ENCODE data around the gene RAB33A.

RAB33A gene

DNA sequence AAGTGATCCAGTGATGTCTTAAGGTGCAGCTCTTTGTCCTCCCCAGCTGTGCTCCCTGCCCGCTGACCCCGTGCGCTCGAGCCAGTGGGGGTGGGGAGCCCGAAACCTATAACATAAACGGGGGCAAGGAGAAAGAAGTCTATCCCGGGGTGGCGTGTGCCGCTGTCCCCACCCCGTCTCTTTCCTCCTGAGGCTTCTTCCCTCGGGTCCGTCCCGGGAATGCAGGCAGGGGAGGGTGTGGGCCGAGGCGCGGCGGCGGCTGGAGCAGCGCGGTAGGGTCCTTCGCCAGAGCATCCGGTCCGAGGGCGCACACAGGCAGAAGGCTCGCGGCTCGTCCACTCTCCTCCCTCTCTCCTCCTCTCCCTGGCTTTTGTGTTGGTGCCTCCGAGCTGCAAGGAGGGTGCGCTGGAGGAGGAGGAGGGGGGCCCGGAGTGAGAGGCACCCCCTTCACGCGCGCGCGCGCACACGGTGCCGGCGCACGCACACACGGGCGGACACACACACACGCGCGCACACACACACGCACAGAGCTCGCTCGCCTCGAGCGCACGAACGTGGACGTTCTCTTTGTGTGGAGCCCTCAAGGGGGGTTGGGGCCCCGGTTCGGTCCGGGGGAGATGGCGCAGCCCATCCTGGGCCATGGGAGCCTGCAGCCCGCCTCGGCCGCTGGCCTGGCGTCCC, at the start of gene RAB33A:
Gene RAB33A, plus strand, starts transcription at position 517 of the 681 bp plus-strand sequence. Its CDS starts 101 bp downstream, at position 618.
- DNase-seq (ENCODE audit: low read depth, low spot score): no peak

DNA sequence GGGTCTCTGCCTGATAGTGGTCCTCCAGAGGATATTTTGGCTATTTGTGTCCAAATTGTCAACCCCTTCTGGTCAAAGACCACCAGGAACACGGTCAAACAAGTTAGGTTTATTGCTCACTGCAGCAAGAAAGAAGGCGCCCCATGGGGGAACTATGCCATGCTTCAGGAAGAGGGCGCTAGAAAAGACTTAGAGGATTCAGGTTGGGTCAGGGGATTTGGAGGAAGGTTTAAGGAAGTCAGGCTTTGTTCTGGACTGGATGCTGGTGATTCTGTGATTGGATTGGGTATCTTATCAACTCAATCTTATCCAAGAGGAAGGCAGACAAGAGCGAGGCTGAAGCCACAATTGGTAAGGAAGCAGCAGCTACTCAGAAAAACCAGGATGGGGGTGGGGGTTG, 47.2 kb upstream of the RAB33A start:
- no peak for DNase-seq (ENCODE audit: low read depth, low spot score)

- no peak for DNase-seq (ENCODE audit: low read depth, low spot score)
These were observed 46.5 kb upstream of the RAB33A start for GRCh38 chrX:130125091-130125874.

- DNase-seq (ENCODE audit: low read depth, low spot score): no peak
These were observed 40.8 kb upstream of the RAB33A start for GRCh38 chrX:130130990-130131389.

DNA sequence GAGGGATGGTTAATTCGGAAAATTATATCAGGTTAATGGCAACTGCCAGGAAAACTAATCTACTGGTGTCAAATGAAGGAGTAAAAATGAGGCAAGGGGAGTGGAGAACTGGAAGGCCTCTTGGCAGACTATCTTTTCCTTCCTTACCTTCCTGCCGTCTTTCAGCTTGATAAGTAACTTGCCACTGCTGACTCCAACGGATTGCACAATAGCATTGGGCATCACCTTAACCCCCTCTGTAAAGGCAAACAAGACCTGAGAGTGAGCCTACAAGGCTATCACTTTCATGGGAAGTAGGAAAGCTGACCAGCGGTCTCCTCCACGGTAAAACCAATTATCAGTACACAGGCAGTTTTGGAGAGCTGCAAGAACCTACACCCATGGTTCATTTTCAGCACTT, 35.3 kb upstream of the RAB33A start:
- DNase-seq (ENCODE audit: low read depth, low spot score): no peak

DNA sequence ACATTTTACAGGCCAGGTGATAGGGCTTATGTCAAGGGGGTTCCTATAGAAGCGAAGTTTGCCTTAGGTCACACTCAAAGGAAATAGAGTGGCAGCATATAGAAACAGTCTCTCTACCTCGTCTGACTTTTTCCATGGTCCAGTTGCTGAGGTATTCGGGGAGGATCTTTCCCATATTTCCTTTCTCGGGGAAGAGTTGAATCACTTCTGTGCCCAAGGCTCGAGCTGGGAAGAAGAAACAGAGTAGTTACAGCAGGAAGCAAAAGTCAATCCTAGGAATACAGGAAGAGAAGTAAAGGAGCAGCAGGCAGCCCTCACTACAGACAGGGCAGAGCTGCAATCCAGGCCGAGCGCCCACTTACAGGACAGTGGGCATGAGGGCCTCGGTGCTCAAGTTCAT, 34.8 kb upstream of the RAB33A start:
- no peak for DNase-seq (ENCODE audit: low read depth, low spot score)

- DNase-seq (ENCODE audit: low read depth, low spot score): no peak
These were observed 32.1 kb upstream of the RAB33A start for GRCh38 chrX:130139474-130140201.

- no peak for DNase-seq (ENCODE audit: low read depth, low spot score)
These were observed 27.3 kb upstream of the RAB33A start for GRCh38 chrX:130144509-130144908.

GRCh38 chrX:130145123-130145522, 26.6 kb upstream of the RAB33A start:
- no peak for DNase-seq (ENCODE audit: low read depth, low spot score)

GRCh38 chrX:130147631-130148030, 24.1 kb upstream of the RAB33A start:
- DNase-seq (ENCODE audit: low read depth, low spot score): no peak

GRCh38 chrX:130155564-130155963, 16.2 kb upstream of the RAB33A start:
- DNase-seq (ENCODE audit: low read depth, low spot score): no peak

- no peak for DNase-seq (ENCODE audit: low read depth, low spot score)
These were observed 13.5 kb upstream of the RAB33A start for GRCh38 chrX:130158311-130158710.

DNA sequence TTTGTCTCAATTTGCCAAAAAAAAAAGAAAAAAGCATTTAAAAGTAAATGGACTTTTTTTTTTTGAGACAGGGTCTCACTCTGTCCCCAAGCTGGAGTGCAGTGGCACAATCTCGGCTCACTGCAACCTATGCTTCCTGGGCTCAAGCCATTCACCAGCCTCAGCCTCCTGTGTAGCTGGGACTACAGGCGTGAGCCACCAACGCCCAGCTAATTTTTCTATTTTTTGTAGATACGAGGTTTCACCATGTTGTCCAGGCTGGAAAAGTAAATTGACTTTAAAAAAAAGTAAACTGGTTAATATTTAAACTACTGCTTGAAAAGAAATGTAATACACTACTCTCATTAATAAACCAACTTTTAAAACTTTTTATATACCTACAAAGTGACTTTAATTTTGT, 12.0 kb upstream of the RAB33A start:
- DNase-seq (ENCODE audit: low read depth, low spot score): no peak

- DNase-seq (ENCODE audit: low read depth, low spot score): no peak
These were observed 9.5 kb upstream of the RAB33A start for GRCh38 chrX:130162094-130162735.

GRCh38 chrX:130163398-130163797, 8.4 kb upstream of the RAB33A start:
- no peak for DNase-seq (ENCODE audit: low read depth, low spot score)

GRCh38 chrX:130165181-130165702, 6.5 kb upstream of the RAB33A start:
- DNase-seq (ENCODE audit: low read depth, low spot score): no peak

- DNase-seq (ENCODE audit: low read depth, low spot score): peak; percentile 82
These were observed 5.9 kb upstream of the RAB33A start, which contains the start of gene AIFM1 for GRCh38 chrX:130165703-130166502. Gene AIFM1 (minus strand): TSS chrX:130165841. CDS start chrX:130165656, 185 bp downstream.

DNA sequence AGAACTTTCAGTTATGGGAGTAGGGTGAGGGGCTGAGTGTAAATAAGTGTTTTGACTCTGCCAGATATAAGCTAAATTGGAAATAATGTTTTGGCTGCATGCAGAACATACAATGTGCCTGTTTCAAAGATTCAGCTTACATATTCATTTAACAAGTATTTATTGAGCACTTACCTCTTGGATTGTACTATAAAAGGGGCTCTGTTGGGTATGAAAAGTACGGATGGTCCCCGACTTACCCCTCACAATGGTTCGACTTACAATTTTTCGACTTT, 5.3 kb upstream of the RAB33A start:
- DNase-seq (ENCODE audit: low read depth, low spot score): no peak

DNA sequence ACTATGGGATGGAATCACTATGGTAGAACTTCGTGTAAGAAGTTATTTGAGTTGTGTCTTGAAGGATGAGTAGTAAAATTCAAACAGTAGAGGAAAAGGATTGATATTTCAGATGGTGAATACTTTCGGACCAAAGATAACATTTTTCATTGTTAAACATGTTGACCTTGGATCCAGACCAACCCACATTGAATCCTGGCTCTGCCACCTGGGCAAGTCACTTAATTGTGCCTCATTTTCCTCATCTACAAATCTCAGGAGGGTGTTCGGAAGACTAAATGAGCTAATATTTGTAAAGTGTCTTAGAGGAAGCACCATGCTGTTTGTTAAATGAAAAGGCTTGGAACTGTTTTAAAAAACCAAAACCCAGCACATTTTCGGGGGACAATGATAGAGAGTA, 4.7 kb upstream of the RAB33A start:
- DNase-seq (ENCODE audit: low read depth, low spot score): no peak

DNA sequence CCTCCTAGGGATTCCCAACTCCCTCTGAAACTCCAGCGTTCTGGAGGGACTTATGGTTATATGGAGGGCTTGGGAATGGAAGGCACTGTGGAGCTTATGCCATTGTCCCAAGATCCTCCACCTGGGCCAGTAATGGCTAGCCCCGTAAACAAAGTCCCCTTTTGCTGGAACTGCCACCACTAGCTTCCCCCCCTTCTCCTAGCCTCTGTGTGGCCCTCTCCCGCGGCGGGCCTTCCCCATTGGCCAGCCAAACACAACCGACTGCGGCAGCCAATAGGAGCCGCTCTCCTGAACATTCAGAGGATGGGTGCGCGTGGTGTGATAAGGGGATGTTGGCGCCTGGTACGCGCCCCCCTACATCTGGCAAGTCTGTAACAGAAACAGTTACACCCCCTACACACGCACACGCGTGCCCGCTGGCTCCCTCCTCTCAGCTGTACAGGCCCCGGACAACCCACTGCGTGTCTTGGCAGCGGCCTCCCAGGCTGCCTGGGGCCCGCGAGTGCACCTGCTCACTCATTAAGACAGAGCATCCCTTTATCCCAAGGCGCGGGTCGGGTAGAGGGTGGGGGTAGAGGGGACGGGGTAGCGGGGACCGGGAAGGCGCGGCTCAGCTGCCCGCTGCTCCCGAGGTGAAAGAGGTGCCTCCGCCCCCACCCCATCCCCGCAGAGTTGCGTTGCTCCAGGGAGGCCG, 863 bp upstream of the RAB33A start:
- no peak for DNase-seq (ENCODE audit: low read depth, low spot score)
